Measurements from ENCODE around the gene FAM47E.

DNA sequence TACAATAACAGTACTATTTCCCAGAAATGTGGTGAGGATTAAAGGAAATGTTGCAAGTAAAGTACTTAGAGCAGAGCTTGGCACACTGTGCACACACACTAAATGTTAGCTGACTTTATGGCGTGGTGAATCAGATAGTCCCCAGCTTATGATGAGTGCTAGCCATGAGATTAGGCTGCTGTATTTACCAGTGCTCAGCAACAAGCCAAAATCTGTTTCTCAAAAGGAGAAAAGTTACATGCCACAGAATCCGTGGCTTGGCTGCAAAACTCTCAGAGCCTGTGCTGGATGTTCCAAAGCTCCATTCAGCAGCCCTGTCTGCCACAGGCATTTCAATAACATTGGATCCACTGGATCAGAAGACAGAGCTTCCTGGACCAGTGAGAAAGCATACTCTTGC lies 42.3 kb downstream of the FAM47E start:
- TF ChIP-seq YY1 (IDR thresholded peaks at IDR 0.05), result no peak
- TF ChIP-seq, protein P1, sequence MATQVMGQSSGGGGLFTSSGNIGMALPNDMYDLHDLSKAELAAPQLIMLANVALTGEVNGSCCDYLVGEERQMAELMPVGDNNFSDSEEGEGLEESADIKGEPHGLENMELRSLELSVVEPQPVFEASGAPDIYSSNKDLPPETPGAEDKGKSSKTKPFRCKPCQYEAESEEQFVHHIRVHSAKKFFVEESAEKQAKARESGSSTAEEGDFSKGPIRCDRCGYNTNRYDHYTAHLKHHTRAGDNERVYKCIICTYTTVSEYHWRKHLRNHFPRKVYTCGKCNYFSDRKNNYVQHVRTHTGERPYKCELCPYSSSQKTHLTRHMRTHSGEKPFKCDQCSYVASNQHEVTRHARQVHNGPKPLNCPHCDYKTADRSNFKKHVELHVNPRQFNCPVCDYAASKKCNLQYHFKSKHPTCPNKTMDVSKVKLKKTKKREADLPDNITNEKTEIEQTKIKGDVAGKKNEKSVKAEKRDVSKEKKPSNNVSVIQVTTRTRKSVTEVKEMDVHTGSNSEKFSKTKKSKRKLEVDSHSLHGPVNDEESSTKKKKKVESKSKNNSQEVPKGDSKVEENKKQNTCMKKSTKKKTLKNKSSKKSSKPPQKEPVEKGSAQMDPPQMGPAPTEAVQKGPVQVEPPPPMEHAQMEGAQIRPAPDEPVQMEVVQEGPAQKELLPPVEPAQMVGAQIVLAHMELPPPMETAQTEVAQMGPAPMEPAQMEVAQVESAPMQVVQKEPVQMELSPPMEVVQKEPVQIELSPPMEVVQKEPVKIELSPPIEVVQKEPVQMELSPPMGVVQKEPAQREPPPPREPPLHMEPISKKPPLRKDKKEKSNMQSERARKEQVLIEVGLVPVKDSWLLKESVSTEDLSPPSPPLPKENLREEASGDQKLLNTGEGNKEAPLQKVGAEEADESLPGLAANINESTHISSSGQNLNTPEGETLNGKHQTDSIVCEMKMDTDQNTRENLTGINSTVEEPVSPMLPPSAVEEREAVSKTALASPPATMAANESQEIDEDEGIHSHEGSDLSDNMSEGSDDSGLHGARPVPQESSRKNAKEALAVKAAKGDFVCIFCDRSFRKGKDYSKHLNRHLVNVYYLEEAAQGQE (IDR thresholded peaks at IDR 0.05), result no peak
- TF ChIP-seq, protein P2, sequence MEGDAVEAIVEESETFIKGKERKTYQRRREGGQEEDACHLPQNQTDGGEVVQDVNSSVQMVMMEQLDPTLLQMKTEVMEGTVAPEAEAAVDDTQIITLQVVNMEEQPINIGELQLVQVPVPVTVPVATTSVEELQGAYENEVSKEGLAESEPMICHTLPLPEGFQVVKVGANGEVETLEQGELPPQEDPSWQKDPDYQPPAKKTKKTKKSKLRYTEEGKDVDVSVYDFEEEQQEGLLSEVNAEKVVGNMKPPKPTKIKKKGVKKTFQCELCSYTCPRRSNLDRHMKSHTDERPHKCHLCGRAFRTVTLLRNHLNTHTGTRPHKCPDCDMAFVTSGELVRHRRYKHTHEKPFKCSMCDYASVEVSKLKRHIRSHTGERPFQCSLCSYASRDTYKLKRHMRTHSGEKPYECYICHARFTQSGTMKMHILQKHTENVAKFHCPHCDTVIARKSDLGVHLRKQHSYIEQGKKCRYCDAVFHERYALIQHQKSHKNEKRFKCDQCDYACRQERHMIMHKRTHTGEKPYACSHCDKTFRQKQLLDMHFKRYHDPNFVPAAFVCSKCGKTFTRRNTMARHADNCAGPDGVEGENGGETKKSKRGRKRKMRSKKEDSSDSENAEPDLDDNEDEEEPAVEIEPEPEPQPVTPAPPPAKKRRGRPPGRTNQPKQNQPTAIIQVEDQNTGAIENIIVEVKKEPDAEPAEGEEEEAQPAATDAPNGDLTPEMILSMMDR (IDR thresholded peaks at IDR 0.05; ENCODE audit: low read depth, low read length, missing input control), result no peak
- TF ChIP-seq, protein P3, sequence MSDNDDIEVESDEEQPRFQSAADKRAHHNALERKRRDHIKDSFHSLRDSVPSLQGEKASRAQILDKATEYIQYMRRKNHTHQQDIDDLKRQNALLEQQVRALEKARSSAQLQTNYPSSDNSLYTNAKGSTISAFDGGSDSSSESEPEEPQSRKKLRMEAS (IDR thresholded peaks at IDR 0.05), result no peak
- no peak for TF ChIP-seq GABPA (IDR thresholded peaks at IDR 0.05 in 1 of 2, conservative IDR thresholded peaks at IDR 0.05 in 1 of 2)
- no peak for TF ChIP-seq NR2F2 (IDR thresholded peaks at IDR 0.05)
- no peak for TF ChIP-seq JUND (IDR thresholded peaks at IDR 0.05)
- no peak for TF ChIP-seq RAD21 (IDR thresholded peaks at IDR 0.05)
- TF ChIP-seq, protein P4, sequence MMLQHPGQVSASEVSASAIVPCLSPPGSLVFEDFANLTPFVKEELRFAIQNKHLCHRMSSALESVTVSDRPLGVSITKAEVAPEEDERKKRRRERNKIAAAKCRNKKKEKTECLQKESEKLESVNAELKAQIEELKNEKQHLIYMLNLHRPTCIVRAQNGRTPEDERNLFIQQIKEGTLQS (IDR thresholded peaks at IDR 0.05), result no peak

Measured in liver (tissue), 3 donors.